WTC11 (cell line): Measurements from ENCODE around the gene HSFX1.

ENCODE experiments used
- CBFB ChIP-seq: sonication (generic); formaldehyde crosslinking; IDR thresholded peaks from 2 replicates; pipeline ENCODE4 v1.8.1; 2022; ENCODE audit warnings: mild to moderate bottlenecking, low read depth, missing genetic modification reagents
- CREB1 ChIP-seq: sonication (generic); formaldehyde crosslinking; IDR thresholded peaks from 2 replicates; pipeline ENCODE4 v1.8.0; 2023; ENCODE audit warnings: mild to moderate bottlenecking, missing genetic modification reagents
- ETV6 ChIP-seq: sonication (generic); formaldehyde crosslinking; IDR thresholded peaks from 2 replicates; pipeline ENCODE4 v1.8.1; 2022; ENCODE audit warnings: mild to moderate bottlenecking, missing genetic modification reagents
- FOXK1 ChIP-seq: sonication (generic); formaldehyde crosslinking; IDR thresholded peaks from 2 replicates; pipeline ENCODE4 v1.8.0; 2022; ENCODE audit warnings: mild to moderate bottlenecking, moderate library complexity, missing genetic modification reagents
- HMGXB4 ChIP-seq: sonication (generic); formaldehyde crosslinking; IDR thresholded peaks from 2 replicates; pipeline ENCODE4 v1.8.1; 2023; ENCODE audit warnings: mild to moderate bottlenecking, moderate library complexity, missing genetic modification reagents
- IRF1 ChIP-seq: sonication (generic); formaldehyde crosslinking; IDR thresholded peaks from 2 replicates; pipeline ENCODE4 v1.8.0; 2023; ENCODE audit warnings: missing genetic modification reagents
- IRF2 ChIP-seq: sonication (generic); formaldehyde crosslinking; IDR thresholded peaks from 2 replicates; pipeline ENCODE4 v1.8.0; 2022; ENCODE audit warnings: low read depth, missing genetic modification reagents, borderline replicate concordance
- MAX ChIP-seq: sonication (generic); formaldehyde crosslinking; IDR thresholded peaks from 2 replicates; pipeline ENCODE4 v1.8.0; 2022; ENCODE audit warnings: mild to moderate bottlenecking, missing genetic modification reagents
- TCF7 ChIP-seq: sonication (generic); formaldehyde crosslinking; IDR thresholded peaks from 2 replicates; pipeline ENCODE4 v1.8.0; 2022; ENCODE audit warnings: mild to moderate bottlenecking, low read depth, missing genetic modification reagents, moderate library complexity
- USF1 ChIP-seq: sonication (generic); formaldehyde crosslinking; IDR thresholded peaks from 2 replicates; pipeline ENCODE4 v1.8.0; 2022; ENCODE audit warnings: mild to moderate bottlenecking, missing genetic modification reagents
- ZNF219 ChIP-seq: sonication (generic); formaldehyde crosslinking; IDR thresholded peaks from 2 replicates; pipeline ENCODE4 v1.8.0; 2023; ENCODE audit warnings: missing genetic modification reagents, mild to moderate bottlenecking, borderline replicate concordance
- ZNF263 ChIP-seq: sonication (generic); formaldehyde crosslinking; IDR thresholded peaks from 2 replicates; pipeline ENCODE4 v1.8.1; 2022; ENCODE audit warnings: low read depth, mild to moderate bottlenecking, moderate library complexity, missing genetic modification reagents
- TF ChIP-seq, protein P1 (sequence below): fragments of 200-600 bp; IDR thresholded peaks from 2 replicates; pipeline ENCODE4 v1.8.0; 2022; ENCODE audit warnings: antibody characterized with exemption

- TF ChIP-seq, protein P1, sequence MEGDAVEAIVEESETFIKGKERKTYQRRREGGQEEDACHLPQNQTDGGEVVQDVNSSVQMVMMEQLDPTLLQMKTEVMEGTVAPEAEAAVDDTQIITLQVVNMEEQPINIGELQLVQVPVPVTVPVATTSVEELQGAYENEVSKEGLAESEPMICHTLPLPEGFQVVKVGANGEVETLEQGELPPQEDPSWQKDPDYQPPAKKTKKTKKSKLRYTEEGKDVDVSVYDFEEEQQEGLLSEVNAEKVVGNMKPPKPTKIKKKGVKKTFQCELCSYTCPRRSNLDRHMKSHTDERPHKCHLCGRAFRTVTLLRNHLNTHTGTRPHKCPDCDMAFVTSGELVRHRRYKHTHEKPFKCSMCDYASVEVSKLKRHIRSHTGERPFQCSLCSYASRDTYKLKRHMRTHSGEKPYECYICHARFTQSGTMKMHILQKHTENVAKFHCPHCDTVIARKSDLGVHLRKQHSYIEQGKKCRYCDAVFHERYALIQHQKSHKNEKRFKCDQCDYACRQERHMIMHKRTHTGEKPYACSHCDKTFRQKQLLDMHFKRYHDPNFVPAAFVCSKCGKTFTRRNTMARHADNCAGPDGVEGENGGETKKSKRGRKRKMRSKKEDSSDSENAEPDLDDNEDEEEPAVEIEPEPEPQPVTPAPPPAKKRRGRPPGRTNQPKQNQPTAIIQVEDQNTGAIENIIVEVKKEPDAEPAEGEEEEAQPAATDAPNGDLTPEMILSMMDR, result no peak
- TF ChIP-seq ZNF219 (CRISPR knock-in tag) (no peak), MAX (no peak), CREB1 (CRISPR knock-in tag) (no peak), IRF2 (CRISPR knock-in tag) (no peak), USF1 (no peak), FOXK1 (CRISPR knock-in tag) (no peak), IRF1 (no peak), ETV6 (no peak), CBFB (no peak), HMGXB4 (CRISPR knock-in tag) (no peak), TCF7 (CRISPR knock-in tag) (no peak), ZNF263 (CRISPR knock-in tag) (no peak)
Measured at GRCh38 chrX:149762696-149763614, 10.9 kb upstream of the HSFX1 start.
